ENCODE results near the gene DBX1.

Gene DBX1

DNA sequence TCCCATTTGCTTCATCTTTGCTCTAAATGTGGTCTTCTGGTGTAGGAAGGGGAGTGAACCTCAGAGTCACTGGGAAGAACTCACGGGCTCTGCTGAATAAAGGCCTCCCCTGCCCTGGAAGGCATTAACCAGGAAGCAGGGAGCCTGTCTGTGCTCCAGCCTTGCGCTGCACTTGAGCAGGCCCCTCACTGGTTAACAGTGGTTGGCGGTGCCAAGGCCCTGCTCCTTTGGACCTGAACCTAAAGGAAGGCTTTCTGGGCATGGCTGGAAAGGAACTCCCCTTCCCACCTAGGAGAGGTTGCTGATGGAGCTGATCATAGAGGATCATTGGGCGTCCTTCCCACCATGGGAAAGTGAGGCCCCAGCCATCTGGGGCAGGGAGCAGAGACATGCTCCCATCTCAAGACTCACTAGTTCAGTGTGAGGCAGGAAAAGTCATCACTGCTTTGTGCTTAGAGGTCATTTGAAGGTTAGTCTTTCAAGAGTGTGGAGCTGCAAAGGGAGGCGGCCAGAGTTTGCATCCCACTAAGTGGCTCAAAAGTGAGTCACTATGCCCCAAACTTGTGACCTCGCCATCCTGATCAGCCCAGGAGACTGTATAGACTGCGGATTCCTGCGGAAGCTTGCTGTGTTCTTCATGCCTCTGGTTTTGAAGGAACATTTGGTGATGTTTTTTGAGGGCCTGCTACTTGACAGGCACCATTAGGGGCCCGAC is 50.4 kb downstream of the DBX1 start:
- H3K27ac ChIP-seq = no peak overlapping the region

More for the DNA sequence above, 50.4 kb downstream of the DBX1 start:
- TF ChIP-seq ZFX (IDR thresholded peaks at IDR 0.05) = no peak
- TF ChIP-seq CTCF (conservative IDR thresholded peaks at IDR 0.05) = no peak
